SU-DHL-6 (cell line): ENCODE data around the gene SACM1L.

Experiments used
- H2AFZ ChIP-seq: fragments of 200-600 bp; sonication (generic); 2 replicates; pipeline ENCODE4 v1.6.1; 2014; ENCODE audit warnings: low read depth, mild to moderate bottlenecking, moderate library complexity, mixed read lengths, antibody characterized with exemption, low read length; ENCODE audit not compliant: severe bottlenecking
- H3F3A ChIP-seq: fragments of 200-600 bp; shearing (Covaris generic); 2 replicates; pipeline ENCODE4 v1.6.0; 2016; ENCODE audit warnings: antibody characterized with exemption, mild to moderate bottlenecking; ENCODE audit not compliant: insufficient read depth
- H3K27ac ChIP-seq: fragments of 200-600 bp; sonication (generic); 2 replicates; pipeline ENCODE4 v1.5.1; 2016; ENCODE audit warnings: low read depth, mild to moderate bottlenecking, low read length, moderate library complexity, mixed read lengths
- H3K27me3 ChIP-seq: fragments of 200-600 bp; sonication (generic), shearing (Covaris generic); 2 replicates; pipeline ENCODE4 v1.6.0; 2014; ENCODE audit warnings: mild to moderate bottlenecking, low read length
- H3K36me3 ChIP-seq: fragments of 200-600 bp; sonication (generic); 2 replicates; pipeline ENCODE4 v1.6.1; 2014; ENCODE audit warnings: mild to moderate bottlenecking, low read length, mixed read lengths
- H3K4me2 ChIP-seq: fragments of 300-600, 200-600 bp; shearing (Covaris generic), sonication (generic); 2 replicates; pipeline ENCODE4 v1.6.0; 2014; ENCODE audit warnings: low read length, low read depth, mild to moderate bottlenecking; ENCODE audit not compliant: poor library complexity, severe bottlenecking
- H3K4me3 ChIP-seq: fragments of 200-600 bp; sonication (generic); 2 replicates; pipeline ENCODE4 v1.5.1; 2014; ENCODE audit warnings: antibody characterized with exemption, low read length, mild to moderate bottlenecking, mixed read lengths; ENCODE audit not compliant: insufficient read depth, poor library complexity, severe bottlenecking
- H3K79me2 ChIP-seq: fragments of 200-600 bp; sonication (generic); 2 replicates; pipeline ENCODE4 v1.6.1; 2014; ENCODE audit warnings: mild to moderate bottlenecking, low read length, moderate library complexity; ENCODE audit not compliant: insufficient read depth
- H3K9ac ChIP-seq: fragments of 200-600 bp; sonication (generic); 2 replicates; pipeline ENCODE4 v1.7.0; 2014; ENCODE audit warnings: mild to moderate bottlenecking, low read length
- H3K9me2 ChIP-seq: fragments of 200-600 bp; sonication (generic); replicated peaks from 2 replicates; pipeline ENCODE4 v1.6.1; 2014; ENCODE audit warnings: low read length; ENCODE audit not compliant: insufficient read depth
- H3K9me3 ChIP-seq: fragments of 200-600 bp; sonication (generic); 2 replicates; pipeline ENCODE4 v1.6.1; 2014; ENCODE audit warnings: low read length, mixed read lengths; ENCODE audit not compliant: insufficient read depth
- H4K20me1 ChIP-seq: fragments of 200-600 bp; sonication (generic); 2 replicates; pipeline ENCODE4 v1.6.1; 2014; ENCODE audit warnings: low read depth, mild to moderate bottlenecking, antibody characterized with exemption, low read length, moderate library complexity, mixed read lengths
- EZH2phosphoT487 ChIP-seq: fragments of 200-600 bp; sonication (generic), shearing (Covaris generic); conservative IDR thresholded peaks from 2 replicates; pipeline ENCODE4 v1.6.1; 2018; ENCODE audit warnings: mild to moderate bottlenecking, antibody characterized with exemption, low read length, moderate library complexity, mixed read lengths
- TF ChIP-seq, protein P1 (sequence below): fragments of 200-600 bp; sonication (generic); IDR thresholded peaks from one replicate; pipeline ENCODE4 v1.5.1; 2017; ENCODE audit warnings: antibody characterized with exemption, mild to moderate bottlenecking, low read length, moderate library complexity; ENCODE audit not compliant: insufficient read depth, poor library complexity, severe bottlenecking

The SACM1L gene

DNA sequence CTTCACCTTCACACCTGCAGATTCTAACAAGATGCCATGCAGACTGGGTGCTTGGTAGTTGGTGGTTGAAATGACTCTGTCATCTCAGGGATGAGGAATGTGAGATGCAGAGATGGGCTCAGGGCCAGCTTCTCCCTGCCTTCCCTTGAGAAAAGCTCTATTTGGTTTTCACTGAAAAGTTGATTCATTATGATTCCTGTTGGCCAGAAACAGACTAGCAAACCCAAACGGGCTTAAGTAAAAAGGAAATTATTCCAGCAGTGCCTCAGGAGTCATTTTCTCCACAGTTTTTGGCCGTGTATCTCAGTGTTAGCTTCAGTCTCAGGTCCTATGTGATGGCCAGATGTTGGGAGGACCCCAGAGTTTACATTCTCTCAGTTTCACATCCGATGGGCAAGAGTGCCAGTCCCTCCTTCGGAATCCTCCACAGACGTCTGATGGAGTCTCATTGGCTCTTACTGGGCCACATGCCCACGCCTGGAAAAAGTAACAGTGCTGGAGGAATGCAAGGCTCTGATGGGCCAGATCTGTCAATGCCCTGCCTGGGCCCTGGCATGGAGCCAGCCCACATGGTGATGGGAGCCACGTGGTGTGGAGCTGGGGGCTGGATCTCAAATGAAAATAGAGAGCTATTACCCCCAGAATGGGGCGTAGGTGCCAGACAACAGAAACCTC is 22.3 kb upstream of the SACM1L start:
- no peak overlapping the region for H3K4me3 ChIP-seq
- H3K4me2 ChIP-seq, result no peak overlapping the region
- no peak overlapping the region for H3K27ac ChIP-seq
- no peaks in the 10 kb centered on the region for H3K36me3 ChIP-seq
- no peaks in the 10 kb centered on the region for H4K20me1 ChIP-seq
- H3K9me2 ChIP-seq, result no peaks in the 10 kb centered on the region
- no peaks in the 10 kb centered on the region for H3F3A ChIP-seq
- no peaks in the 10 kb centered on the region for H3K27me3 ChIP-seq
- H3K9me3 ChIP-seq, result no peaks in the 10 kb centered on the region
- TF ChIP-seq, protein P1, sequence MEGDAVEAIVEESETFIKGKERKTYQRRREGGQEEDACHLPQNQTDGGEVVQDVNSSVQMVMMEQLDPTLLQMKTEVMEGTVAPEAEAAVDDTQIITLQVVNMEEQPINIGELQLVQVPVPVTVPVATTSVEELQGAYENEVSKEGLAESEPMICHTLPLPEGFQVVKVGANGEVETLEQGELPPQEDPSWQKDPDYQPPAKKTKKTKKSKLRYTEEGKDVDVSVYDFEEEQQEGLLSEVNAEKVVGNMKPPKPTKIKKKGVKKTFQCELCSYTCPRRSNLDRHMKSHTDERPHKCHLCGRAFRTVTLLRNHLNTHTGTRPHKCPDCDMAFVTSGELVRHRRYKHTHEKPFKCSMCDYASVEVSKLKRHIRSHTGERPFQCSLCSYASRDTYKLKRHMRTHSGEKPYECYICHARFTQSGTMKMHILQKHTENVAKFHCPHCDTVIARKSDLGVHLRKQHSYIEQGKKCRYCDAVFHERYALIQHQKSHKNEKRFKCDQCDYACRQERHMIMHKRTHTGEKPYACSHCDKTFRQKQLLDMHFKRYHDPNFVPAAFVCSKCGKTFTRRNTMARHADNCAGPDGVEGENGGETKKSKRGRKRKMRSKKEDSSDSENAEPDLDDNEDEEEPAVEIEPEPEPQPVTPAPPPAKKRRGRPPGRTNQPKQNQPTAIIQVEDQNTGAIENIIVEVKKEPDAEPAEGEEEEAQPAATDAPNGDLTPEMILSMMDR, result no peak
- H2AFZ ChIP-seq, result no peak overlapping the region
- no peak overlapping the region for H3K9ac ChIP-seq
- H3K79me2 ChIP-seq, result no peaks in the 10 kb centered on the region

DNA sequence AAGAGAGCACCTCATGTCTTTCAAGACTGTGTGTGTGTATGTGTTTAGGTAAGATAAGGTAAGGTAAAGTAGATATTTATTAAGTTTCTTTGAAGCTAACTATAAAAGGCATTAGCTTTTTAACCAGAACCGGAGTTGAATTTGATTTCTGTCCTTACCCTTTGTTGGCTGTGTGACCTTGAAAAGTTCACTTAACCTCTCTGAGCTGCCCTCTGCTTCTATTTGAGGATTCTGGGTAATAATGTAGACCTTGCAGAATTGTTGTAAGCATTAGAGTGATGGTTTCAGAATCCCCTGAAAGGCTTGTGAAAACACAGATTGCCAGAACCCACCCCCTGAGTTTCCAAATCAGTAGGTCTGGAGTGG is 21.6 kb upstream of the SACM1L start:
- Histone ChIP-seq H3K79me2 (no peaks in the 10 kb centered on the region), H3K9me2 (no peaks in the 10 kb centered on the region), H2AFZ (no peak overlapping the region), H3K4me3 (no peak overlapping the region), H3K9ac (no peak overlapping the region), H3K27me3 (no peaks in the 10 kb centered on the region), H3F3A (no peaks in the 10 kb centered on the region), H3K27ac (no peak overlapping the region), H4K20me1 (no peaks in the 10 kb centered on the region), H3K9me3 (no peaks in the 10 kb centered on the region), H3K36me3 (no peaks in the 10 kb centered on the region), H3K4me2 (no peak overlapping the region)
- TF ChIP-seq EZH2phosphoT487, result no peak
- TF ChIP-seq, protein P1, result no peak

DNA sequence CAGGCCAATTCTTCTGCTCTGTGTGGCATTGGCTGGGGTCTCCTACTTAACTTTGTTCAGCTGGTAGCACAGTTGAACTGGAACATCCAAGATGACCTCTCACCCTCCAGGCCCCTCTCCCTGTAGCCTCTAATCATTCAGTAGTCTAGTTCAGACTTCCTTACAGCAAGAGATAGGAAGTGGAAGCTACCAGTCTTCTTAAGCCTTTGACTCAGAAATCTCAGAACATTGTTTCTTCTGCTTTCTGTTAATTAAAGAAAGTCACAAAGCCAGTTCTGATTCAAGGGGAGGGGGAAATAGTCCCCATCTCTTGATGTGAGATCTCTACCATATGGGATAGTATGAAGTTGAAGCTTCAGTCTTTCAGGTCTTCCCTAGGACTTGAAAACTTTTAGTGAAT is 18.8 kb upstream of the SACM1L start:
- Histone ChIP-seq H3K9ac (no peak overlapping the region), H3K27ac (no peak overlapping the region), H3K4me3 (no peak overlapping the region), H3K9me3 (no peaks in the 10 kb centered on the region), H3F3A (no peaks in the 10 kb centered on the region), H2AFZ (no peak overlapping the region), H3K36me3 (no peaks in the 10 kb centered on the region), H3K27me3 (no peaks in the 10 kb centered on the region), H3K79me2 (no peaks in the 10 kb centered on the region), H3K4me2 (no peak overlapping the region), H3K9me2 (no peaks in the 10 kb centered on the region), H4K20me1 (no peaks in the 10 kb centered on the region)
- no peak for TF ChIP-seq EZH2phosphoT487
- TF ChIP-seq, protein P1, result no peak
